ENCODE data around the gene STRIP2. TPM values are rescaled to one million over a fixed set of nuclear protein-coding genes. Genes with fewer than 3 reads are reported as not detected.
A peak's percentile ranks its signal among the peaks of the same experiment; 100 is the strongest.

The STRIP2 gene
- total RNA-seq, 1 experiment from 2014 or later: 6.5 TPM

DNA sequence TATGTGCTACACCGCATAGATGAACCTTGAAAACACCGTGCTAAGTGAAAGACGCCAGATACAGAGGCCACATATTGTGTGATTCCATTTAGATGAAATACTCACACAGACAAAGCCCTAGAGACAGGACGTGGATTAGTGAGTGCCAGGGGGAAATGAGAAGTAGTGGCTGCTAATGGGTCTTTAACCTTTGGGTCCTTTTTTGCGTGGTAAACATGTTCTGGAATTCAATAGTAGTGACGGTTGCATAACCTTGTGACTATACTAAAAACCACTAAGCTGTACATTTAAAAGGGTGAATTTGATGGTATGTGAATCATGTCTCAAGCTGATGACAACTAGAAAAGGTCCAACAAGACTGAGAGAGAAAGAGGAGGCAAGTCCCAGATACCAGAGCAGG, 83.7 kb downstream of the STRIP2 start (continued):
- TF ChIP-seq ZNF281 (CRISPR knock-in tag; IDR thresholded peaks at IDR 0.05): no peak
- TF ChIP-seq ZNF396 (CRISPR knock-in tag; IDR thresholded peaks at IDR 0.05; ENCODE audit: borderline replicate concordance): no peak
- no peak for TF ChIP-seq ATF1 (CRISPR knock-in tag; IDR thresholded peaks at IDR 0.05)
- no peak for TF ChIP-seq MXD4 (CRISPR knock-in tag; IDR thresholded peaks at IDR 0.05; ENCODE audit: borderline replicate concordance)
- TF ChIP-seq, protein P1, sequence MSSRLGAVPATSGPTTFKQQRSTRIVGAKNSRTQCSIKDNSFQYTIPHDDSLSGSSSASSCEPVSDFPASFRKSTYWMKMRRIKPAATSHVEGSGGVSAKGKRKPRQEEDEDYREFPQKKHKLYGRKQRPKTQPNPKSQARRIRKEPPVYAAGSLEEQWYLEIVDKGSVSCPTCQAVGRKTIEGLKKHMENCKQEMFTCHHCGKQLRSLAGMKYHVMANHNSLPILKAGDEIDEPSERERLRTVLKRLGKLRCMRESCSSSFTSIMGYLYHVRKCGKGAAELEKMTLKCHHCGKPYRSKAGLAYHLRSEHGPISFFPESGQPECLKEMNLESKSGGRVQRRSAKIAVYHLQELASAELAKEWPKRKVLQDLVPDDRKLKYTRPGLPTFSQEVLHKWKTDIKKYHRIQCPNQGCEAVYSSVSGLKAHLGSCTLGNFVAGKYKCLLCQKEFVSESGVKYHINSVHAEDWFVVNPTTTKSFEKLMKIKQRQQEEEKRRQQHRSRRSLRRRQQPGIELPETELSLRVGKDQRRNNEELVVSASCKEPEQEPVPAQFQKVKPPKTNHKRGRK (CRISPR knock-in tag; IDR thresholded peaks at IDR 0.05; ENCODE audit: borderline replicate concordance): no peak

- TF ChIP-seq FOXJ3 (CRISPR knock-in tag; IDR thresholded peaks at IDR 0.05; ENCODE audit: borderline replicate concordance) (no peak), GRHL2 (CRISPR knock-in tag; IDR thresholded peaks at IDR 0.05; ENCODE audit: insufficient replicate concordance, severe bottlenecking) (no peak), ZNF263 (CRISPR knock-in tag; IDR thresholded peaks at IDR 0.05; ENCODE audit: low read depth) (no peak), TCF7 (CRISPR knock-in tag; IDR thresholded peaks at IDR 0.05; ENCODE audit: low read depth) (no peak), PREB (CRISPR knock-in tag; IDR thresholded peaks at IDR 0.05; ENCODE audit: borderline replicate concordance) (no peak), IRF1 (CRISPR knock-in tag; IDR thresholded peaks at IDR 0.05) (no peak), MYBL2 (CRISPR knock-in tag; IDR thresholded peaks at IDR 0.05) (no peak), JUN (CRISPR knock-in tag; IDR thresholded peaks at IDR 0.05) (no peak), ZNF317 (CRISPR knock-in tag; IDR thresholded peaks at IDR 0.05; ENCODE audit: borderline replicate concordance, low read depth) (no peak), ARID4B (CRISPR knock-in tag; IDR thresholded peaks at IDR 0.05; ENCODE audit: borderline replicate concordance) (no peak), NFE2L1 (CRISPR knock-in tag; IDR thresholded peaks at IDR 0.05) (no peak), ATF1 (CRISPR knock-in tag; IDR thresholded peaks at IDR 0.05) (no peak), E2F5 (CRISPR knock-in tag; IDR thresholded peaks at IDR 0.05) (no peak), NR3C1 (CRISPR knock-in tag; conservative IDR thresholded peaks at IDR 0.05; ENCODE audit: low read depth) (no peak)
- TF ChIP-seq, protein P2, sequence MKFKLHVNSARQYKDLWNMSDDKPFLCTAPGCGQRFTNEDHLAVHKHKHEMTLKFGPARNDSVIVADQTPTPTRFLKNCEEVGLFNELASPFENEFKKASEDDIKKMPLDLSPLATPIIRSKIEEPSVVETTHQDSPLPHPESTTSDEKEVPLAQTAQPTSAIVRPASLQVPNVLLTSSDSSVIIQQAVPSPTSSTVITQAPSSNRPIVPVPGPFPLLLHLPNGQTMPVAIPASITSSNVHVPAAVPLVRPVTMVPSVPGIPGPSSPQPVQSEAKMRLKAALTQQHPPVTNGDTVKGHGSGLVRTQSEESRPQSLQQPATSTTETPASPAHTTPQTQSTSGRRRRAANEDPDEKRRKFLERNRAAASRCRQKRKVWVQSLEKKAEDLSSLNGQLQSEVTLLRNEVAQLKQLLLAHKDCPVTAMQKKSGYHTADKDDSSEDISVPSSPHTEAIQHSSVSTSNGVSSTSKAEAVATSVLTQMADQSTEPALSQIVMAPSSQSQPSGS (CRISPR knock-in tag; IDR thresholded peaks at IDR 0.05; ENCODE audit: borderline replicate concordance, low read depth): no peak
- TF ChIP-seq, protein P3, sequence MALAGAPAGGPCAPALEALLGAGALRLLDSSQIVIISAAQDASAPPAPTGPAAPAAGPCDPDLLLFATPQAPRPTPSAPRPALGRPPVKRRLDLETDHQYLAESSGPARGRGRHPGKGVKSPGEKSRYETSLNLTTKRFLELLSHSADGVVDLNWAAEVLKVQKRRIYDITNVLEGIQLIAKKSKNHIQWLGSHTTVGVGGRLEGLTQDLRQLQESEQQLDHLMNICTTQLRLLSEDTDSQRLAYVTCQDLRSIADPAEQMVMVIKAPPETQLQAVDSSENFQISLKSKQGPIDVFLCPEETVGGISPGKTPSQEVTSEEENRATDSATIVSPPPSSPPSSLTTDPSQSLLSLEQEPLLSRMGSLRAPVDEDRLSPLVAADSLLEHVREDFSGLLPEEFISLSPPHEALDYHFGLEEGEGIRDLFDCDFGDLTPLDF (CRISPR knock-in tag; IDR thresholded peaks at IDR 0.05): no peak
- no peak overlapping the region for H3K4me3 Mint-ChIP-seq
- H3K9me3 Mint-ChIP-seq: no peaks in the 10 kb centered on the region
- ChIA-PET POLR2A (interaction anchor here (0.5 kb wide), 1 partner anchor 69 kb away, joined by 10 read pairs; no protein-coding TSS in a partner anchor), CTCF (interaction anchor here (1.4 kb wide), 1 partner anchor 89 kb away, joined by 4 read pairs; no protein-coding TSS in a partner anchor)
- H3K4me1 Mint-ChIP-seq: peaks cover 33% of the 10 kb centered on the region
- no peak for DNase-seq (ENCODE audit: low spot score)
- peaks cover 2% of the 10 kb centered on the region; the same call in 1 of the 2 replicates for H3K27me3 Mint-ChIP-seq (ENCODE audit: low read depth)
- no peaks in the 10 kb centered on the region for H3K36me3 Mint-ChIP-seq
- ATAC-seq: peak; percentile 54
- H3K27ac Mint-ChIP-seq: peak overlapping the region; percentile 54
Observed at GRCh38 chr7:129519464-129519863, 85.2 kb downstream of the STRIP2 start.

All from WTC11 (cell line).